Neural progenitor cell (in vitro differentiated cells): ENCODE data around the gene RIPOR2.
"Not testable (repeated sequence)": the region's sequence is repeated elsewhere in the genome, so short reads cannot be mapped to it uniquely, and the experiment has no call there.

ENCODE experiments used
- EZH2 ChIP-seq: fragments of 200-600 bp; sonication (generic); IDR thresholded peaks from 2 replicates; pipeline ENCODE4 v1.6.1; 2017; ENCODE audit warnings: antibody characterized with exemption, mild to moderate bottlenecking, moderate library complexity
- TF ChIP-seq, protein P1 (sequence below): fragments of 200-600 bp; sonication (generic); IDR thresholded peaks from 2 replicates; pipeline ENCODE4 v1.5.1; 2017; ENCODE audit warnings: antibody characterized with exemption, mild to moderate bottlenecking

DNA sequence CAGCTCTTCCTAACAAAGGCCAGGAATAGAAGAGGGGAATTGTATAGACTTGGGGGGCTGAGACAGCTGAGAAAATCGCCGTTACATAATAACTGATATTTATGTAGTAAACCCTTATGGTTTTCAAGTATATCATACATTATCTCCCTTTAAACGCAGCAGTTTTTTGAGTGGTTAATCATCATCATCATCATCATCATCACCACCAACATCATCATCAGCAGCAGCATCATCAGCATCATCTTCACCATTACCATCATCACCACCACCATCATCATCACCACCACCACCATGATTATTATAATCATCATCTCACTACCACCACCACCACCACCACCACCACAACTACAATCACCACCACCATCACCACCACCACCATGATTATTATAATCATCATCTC, 9.1 kb downstream of the RIPOR2 start:
- TF ChIP-seq EZH2, result not testable (repeated sequence)
- TF ChIP-seq, protein P1, sequence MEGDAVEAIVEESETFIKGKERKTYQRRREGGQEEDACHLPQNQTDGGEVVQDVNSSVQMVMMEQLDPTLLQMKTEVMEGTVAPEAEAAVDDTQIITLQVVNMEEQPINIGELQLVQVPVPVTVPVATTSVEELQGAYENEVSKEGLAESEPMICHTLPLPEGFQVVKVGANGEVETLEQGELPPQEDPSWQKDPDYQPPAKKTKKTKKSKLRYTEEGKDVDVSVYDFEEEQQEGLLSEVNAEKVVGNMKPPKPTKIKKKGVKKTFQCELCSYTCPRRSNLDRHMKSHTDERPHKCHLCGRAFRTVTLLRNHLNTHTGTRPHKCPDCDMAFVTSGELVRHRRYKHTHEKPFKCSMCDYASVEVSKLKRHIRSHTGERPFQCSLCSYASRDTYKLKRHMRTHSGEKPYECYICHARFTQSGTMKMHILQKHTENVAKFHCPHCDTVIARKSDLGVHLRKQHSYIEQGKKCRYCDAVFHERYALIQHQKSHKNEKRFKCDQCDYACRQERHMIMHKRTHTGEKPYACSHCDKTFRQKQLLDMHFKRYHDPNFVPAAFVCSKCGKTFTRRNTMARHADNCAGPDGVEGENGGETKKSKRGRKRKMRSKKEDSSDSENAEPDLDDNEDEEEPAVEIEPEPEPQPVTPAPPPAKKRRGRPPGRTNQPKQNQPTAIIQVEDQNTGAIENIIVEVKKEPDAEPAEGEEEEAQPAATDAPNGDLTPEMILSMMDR, result not testable (repeated sequence)
